Medulla oblongata (tissue), 1 donor: ENCODE data around the gene PLPP3.

Source experiments
- DNase-seq: peaks from one replicate; pipeline ENCODE4 v3.0.0-alpha.2; 2015; ENCODE audit errors: extremely low spot score

PLPP3 gene

DNA sequence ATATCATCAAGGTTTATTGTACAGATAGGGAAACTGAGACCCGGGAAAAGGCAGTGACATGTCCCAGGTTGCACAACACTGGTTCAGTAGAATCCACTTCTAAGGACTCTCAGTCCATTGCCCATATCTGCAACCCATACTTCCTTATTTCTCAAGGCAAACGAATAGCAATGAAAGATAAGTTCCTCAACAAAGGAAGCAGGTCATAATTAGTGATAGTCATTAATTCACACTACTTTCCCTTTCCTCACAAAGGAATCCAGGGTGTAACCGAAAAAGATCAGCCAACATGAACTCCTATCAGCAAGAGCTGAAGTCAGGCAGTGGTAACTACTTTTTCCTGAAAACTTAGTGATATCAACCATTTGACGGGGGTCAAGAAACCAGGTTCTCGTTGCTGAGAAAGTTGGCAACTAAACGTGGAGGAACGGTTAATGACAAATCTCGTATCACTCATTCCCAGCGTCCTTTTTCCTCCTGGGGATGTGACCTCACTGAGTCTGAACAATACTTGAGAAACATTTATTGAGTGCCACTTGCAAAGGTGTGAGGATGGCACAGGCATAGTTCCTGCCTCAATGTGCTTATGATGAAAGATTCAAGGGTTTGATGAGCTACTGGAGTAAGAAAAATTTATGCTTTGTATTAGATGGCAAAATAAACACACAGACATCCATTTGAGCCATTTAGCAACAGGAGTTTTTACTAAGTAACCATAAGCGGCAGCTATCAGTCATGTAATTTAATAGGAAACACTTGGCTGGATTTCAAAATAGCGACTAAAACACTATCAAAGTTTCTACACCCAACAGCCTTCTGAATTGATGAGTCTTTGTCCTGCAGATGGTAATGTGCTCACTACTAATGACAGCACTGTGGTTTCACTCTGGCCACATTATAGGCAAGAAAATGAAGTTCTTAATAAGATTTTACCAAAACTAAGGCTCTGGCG, 82.3 kb downstream of the PLPP3 start:
- no peak for DNase-seq

DNA sequence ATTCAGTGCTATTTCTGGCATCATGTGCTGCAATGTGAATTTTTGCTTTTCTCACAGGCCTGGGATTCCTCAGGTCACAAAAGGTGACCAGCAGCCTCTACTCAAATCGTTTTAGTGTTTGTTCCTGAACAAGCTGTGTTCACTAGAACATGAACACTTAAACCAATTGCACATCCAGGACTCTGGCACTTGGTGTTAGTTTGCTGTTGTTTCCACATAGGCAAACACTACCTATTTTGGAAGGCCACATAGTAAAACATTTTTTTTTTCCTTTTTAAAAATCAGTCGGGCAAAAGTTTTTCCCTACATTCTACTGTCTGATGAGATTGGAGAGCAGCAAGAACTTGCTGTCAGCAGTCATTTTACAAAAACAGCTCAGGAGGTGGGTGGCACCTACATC, 83.2 kb downstream of the PLPP3 start:
- no peak for DNase-seq

DNA sequence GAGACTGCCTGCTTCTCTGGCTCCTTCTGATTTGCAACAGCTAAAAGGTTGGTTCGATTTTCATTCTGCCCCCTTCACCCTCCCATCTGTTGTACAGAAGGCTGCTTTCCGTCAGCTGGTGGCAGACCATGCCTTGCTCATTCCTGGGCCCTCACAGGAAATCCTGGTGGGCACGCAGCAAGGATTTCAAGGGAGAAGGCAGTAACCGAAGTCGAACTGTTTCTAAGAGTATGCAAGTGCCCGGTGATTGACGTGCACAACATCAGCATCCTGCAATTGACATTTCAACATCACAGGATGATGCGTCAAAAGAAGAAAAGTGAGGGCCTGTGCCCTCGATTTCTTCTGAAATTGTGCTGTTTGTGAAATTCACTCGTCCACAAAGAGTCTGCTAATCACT, 83.8 kb downstream of the PLPP3 start:
- DNase-seq: no peak

DNA sequence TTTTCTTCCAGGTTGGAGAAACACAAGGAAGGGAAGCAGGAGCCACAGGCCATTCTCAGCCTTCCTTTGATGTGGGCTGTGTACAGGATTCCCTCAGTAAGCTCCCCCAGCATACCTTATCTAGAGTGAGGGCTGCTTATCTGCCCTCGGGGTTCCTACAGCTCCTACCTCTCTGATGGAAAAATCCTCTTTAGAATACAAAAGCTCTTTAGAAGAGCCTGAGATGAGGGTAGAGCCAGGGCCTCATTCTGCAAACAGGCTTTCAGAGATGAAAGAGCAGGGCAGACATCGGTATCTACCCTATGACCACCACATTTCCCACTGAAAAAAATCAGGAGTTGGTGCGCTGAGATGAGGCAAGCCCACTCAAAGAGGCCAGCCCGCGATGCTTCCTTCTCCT, 85.1 kb downstream of the PLPP3 start:
- no peak for DNase-seq

DNA sequence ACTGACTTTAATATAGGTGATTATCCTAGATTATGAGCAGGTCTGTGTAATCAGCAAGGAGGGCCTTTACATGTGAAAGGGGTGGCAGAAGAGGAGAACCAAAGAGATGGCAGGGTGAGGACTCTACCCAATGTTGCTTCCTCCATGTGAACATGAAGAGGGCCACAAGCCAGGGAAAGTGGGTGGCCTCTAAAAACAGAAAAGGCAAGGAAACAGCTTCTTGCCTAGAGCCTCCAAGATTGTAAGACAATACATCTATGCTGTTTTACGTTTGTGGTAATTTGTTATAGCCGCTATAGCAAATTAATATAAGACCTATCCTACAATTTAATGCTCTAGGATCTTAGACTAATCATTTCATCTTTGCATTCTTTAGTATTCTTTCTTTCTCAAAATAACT, 85.5 kb downstream of the PLPP3 start:
- no peak for DNase-seq

DNA sequence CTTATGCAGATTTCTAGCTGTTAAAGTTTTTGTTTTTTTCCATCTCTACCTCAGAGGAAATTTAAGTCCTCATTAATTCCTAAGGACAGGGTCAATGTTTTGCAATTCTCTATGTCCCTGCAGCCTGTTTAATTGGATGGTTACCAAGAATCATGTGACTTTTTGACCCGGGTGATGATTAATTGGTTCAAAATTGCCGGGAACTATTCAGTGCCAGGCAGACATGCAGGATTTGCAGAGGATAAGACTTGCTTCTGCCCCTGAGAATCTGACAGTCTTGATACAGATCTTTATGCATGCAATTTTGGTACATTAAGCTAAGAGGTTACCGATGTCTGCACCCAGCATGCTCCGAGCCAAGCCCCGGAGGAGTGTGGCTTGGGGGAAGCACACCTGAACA, 87.9 kb downstream of the PLPP3 start:
- DNase-seq: no peak

DNA sequence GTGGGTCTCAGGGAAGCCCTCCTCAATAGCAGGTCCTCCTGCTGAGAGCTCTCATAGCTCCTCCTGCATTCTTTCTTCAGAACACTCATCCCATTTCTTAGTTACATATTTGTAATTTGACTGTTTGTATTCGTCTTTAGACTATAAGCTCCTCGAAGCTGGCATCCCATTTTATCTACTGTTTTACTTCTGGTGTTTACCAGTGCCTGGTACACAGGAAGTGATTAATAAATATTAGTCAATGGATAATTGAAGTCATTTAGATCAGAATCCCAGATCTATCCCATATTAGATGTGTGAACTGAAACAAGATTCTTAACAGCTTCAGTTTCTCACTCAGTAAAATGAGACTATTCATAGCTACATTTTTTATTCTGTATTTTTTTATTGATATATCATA, 88.7 kb downstream of the PLPP3 start:
- no peak for DNase-seq

DNA sequence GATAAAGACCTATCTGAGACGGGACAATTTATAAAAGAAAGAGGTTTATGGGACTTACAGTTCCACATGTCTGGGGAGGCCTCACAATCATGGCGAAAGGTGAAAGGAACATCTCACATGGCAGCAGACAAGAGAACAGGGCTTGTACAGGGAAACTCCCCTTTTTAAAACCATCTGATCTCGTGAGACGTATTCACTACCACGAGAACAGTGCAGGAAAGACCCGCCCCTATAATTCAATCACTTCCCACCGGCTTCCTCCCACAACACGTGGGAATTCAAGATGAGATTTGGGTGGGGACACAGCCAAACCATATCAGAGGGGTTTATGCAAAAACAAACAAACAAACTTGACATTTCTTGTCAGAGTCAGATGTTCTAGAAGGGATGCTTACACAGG, 89.7 kb downstream of the PLPP3 start:
- DNase-seq: no peak

DNA sequence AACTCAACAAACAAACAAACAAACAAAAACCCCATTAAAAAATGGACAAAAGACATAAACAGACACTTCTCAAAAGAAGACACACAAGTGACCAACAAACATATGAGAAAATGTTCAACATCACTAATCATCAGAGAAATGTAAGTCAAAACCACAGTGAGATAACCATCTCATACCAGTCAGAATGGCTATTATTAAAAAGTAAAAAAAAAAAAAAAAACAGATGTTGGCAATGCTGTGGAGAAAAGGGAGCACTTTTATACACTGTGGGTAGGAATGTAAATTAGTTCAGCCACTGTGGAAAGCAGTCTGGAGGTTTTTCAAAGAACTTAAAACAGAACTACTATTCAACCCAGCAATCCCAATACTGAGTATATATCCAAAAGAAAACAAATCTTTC, 94.7 kb downstream of the PLPP3 start:
- no peak for DNase-seq

DNA sequence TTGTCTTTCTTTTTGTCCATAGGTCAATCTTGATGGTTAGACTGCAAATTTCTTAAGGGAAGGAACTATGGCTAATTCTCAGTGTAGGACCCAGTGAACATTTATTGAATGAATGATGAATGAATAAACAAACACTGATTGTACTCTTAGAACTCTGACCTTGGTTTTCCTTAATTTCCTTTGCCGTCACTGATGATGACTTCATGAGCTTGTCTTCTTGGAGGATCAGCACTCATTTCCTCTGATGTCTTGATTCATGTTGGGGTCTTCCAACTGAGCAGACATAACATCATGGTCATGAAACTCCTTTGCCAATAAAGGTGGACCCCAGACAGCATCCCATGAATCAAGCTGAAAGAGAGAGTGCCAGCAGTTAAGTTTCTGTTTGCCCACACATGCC, 96.3 kb downstream of the PLPP3 start:
- no peak for DNase-seq

DNA sequence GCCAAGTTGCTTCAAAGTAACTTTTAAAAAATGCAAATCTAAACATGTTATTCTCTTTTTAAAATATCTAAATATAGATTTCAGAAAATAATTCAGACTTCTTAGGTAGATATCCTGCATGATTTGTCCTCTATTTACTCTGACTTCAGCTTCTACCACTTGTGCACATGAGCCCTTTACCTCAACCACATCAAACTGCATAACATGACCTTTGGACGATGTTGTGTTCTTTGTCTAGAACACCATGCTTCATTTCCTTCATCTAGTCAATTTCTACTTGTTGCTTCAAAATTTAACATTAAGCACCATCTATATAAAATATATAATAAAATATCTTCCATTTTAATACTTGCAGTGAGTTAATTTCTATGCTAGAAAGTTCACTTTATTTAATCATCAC, 96.9 kb downstream of the PLPP3 start:
- no peak for DNase-seq

DNA sequence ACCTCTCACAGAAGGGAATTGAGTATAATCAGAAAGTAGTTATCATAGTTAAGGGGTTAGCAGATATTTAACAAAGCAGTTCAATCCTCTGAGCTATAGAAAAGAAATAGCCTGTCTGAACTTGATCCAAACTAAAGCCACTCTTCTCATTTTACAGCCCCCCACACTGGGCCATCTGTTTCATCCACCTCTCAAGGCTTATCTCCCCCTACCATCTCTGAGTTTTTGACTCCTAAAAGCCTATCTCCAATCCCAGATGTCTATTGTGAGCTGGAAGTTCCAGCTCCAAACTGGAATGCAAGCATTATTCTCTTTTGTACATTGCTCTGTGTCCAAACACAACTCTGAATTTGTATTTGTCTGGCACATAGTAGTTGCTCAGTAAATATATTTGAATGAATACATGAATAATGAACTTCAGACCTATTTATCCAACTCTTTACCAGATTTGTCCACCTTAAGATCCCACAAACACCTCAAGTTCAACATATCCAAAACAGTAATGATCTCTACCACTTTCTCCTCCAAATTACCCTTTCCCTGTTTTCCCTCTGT, 98.1 kb downstream of the PLPP3 start:
- DNase-seq: no peak

DNA sequence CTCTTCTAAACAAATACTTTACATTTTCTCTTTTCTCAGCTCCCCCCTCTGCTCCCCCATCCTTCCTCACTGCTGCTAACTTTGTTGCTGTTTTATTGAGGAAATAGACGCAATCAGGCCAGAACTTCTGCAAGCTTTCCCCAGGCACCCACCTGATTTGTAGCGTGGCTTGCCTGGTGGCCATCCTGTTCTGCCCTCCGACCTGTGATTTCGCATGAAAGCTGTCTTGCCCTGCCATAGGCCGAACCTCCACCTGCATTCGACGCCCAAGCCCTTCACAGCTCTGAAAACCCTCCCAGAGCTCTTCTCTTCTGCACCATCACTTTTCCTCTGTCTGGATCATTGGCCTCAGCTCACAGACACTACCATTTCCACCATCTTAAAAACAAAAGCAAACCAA, 100.6 kb downstream of the PLPP3 start:
- no peak for DNase-seq

DNA sequence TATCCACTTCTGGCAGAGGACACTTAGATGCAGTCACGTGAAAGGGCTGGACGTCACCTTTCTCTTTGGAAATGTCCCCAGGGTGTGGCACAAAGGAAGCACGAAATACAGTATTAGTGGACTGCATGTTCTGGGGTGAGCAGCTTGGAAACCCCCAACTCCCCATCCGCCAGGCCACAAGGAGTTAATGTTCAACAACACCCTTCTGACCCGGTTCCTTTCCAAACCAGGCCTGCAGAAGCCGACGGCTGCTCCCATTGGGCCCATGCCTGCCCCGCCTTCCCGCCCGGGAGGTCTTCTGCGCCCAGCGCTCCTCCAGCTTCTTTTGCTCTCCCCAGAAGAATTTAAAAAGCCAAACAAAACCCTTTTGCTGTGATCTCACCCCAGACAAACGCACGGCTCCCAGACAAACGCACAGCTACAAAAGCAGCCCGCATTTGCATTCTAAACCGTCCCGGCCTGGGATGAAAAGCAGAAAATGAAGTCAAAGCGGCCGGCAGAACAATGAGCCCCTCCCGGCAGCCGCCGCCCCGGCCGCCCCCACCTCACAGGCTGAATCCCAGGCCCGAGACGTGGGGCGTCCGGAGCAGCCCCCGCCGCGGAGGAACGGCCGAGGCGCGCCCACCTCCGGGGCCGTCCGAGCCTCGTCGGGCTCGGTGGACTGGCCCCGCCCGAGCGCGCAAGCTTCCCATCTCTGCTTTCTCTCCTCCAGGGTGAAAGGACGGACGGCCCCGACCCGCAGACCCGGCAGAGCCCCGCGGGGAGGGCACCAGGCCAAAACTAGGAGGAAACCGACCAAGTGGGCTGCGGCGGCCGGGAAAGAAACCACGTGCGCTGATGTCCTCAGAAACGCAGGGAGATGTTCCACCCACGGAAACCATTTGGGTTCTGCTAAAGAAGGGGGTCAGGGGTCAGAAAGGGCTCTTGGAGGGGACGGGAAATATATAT, 101.9 kb downstream of the PLPP3 start:
- DNase-seq: peak; percentile 60

DNA sequence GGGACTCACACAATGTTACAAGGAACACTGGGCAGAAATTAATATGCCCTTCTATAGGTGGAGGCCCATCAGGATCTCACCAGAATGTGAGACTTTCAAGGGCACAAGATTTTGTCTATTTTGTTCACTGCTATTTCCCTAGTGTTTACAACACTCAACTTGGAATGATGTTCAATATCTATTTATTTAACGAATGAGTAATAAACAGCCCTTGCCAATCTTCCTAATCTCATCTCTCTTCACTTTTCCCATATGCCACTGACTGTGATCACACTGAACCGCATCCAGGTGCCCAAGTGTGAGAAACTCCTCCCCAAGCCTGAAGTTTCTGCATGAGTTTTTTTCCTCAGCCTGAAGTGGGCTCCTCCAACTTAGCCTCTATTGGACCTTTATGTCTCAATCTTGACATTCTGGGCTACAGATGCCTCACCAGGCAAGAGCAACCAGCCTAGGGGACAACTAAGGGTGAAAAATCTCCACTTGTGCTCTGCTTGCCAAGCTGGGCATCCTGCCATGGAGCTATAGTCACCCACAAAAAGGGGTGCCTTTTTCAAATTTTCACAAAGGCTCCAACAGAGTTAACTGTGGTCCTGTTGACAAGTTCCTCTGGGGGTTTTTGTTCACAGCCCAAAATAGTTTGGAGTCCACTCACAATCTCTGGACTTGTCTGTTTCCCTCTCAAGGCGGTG, 105.6 kb downstream of the PLPP3 start:
- DNase-seq: peak; percentile 60

DNA sequence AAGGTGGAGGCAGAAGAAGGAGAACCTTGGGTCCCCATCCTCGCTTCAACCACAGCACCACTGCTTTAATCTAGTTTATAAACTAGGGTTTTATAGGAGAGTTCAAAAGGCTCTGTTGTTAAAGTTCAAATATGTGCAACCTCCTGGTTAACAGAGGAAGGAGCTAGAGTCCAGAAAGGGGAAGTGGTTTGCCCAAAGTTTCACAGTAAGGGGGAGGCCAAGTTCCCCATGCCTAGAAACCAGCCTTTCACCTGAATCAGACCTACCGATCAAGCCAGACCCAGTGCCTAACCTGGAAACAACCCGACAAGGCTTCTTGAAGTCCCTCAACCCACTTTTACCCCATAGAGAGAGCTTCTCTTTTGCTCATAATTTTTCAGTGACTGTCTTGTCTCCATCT, 106.5 kb downstream of the PLPP3 start:
- peak; percentile 55 for DNase-seq

DNA sequence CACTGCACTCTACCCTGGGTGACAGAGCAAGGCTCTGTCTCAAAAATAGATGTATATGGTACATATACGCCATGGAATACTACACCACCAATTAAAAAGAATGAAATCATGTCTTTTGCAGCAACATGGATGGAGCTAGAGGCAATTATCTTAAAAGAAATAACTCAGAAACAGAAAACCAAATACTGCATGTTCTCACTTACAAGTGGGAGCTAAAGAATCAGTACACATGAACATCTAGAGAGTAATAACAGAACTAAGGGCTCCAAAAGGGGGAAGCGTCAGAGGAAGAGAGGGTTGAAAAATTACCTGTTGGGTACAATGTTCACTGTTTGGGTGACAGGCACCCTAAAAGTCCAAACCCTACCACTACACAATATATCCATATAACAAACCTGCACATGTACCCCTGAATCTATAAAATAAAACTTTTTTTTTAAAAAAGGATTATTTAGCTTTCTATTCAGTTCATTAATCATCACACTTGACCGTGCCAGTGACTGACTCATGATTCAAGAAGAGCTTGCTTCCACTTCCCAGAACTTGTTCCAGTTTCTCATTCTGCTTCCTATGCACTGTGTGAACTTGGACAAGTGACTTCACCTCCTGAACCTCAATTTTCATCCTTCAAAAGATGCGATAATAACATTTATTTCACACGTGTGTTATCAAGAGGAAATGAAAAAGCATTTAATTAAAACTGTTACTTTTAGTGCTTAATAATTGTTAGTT, 109.6 kb downstream of the PLPP3 start:
- DNase-seq: peak; percentile 52

DNA sequence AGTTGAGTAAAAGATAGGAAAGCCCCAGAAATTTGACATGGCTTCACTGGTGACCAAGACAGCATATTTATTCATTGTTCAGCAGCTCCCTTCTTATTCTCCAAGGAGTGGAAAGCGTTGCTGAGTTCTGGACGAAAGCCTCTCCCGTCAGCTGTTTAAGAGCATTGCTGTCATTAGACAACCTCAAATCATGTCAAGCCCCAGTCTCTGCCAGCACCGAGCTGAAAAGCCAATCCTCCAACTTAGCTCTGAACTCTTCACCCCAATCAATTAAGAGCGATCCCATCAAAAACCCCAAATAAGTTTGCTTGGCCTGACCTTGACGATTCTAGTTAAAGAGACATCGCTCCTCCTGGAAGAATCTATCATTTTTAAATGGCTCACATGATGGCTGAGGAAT, 110.8 kb downstream of the PLPP3 start:
- DNase-seq: peak; percentile 36

DNA sequence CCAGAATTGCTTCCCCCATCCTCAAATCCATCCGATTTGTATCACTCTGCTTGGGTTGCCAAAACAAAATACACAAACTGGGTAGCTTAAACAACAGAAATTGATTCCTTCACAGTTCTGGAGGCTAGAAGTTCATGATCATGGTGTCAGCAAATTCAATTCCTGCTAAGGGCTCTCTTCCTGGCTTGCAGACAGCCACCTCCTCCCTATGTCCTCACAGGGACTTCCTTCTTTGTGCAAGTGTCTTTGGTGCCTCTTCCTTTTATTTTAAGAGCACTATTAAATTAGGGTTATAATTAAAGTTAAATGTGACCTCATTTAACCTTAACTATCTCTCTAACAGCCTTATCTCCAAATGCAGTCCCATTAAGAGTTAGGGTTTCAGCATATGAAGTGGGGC, 112.8 kb downstream of the PLPP3 start:
- no peak for DNase-seq

DNA sequence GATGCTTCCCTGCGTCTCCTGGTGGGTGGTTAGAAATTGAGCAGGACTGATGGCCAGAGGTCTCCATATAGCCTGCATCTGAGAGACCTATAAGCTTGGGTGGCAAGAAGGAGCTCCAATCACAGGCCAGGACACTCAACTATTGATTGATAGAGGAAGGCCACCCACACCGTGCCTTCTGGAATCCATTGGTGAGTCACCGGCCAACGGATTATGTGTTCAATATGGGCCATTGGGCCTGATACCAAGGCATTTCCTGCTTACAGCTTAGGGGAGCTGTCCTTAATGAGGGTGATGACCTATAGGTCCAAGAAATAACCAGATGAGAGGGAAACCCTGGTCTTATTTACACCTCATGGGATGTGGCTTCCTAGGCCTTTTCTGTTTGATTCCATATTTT, 115.1 kb downstream of the PLPP3 start:
- DNase-seq: no peak

DNA sequence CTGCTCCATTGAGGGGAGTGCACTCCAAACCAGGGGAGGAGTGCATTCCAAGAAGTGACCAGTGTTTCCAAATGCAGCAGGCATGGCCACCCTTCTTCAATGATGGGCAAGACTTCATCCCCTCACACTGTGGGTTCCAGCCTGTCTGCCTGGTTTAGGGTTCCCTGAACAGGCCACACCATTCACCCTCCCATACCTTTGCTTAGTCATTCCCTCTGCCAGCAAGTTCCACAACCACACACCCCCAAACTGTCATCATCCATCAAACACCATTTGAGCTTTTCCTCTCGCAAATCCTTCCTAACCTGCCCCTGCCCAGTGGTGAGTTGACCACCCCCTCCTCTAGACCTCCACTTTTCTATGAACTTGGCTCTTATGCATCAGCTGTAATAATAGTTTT, 116.0 kb downstream of the PLPP3 start:
- DNase-seq: no peak
